Measurements from ENCODE around the gene ADAM33.

The ADAM33 gene

GRCh38 chr20:3659492-3660261 lies 22.1 kb downstream of the ADAM33 start:
- TF ChIP-seq, protein P1, sequence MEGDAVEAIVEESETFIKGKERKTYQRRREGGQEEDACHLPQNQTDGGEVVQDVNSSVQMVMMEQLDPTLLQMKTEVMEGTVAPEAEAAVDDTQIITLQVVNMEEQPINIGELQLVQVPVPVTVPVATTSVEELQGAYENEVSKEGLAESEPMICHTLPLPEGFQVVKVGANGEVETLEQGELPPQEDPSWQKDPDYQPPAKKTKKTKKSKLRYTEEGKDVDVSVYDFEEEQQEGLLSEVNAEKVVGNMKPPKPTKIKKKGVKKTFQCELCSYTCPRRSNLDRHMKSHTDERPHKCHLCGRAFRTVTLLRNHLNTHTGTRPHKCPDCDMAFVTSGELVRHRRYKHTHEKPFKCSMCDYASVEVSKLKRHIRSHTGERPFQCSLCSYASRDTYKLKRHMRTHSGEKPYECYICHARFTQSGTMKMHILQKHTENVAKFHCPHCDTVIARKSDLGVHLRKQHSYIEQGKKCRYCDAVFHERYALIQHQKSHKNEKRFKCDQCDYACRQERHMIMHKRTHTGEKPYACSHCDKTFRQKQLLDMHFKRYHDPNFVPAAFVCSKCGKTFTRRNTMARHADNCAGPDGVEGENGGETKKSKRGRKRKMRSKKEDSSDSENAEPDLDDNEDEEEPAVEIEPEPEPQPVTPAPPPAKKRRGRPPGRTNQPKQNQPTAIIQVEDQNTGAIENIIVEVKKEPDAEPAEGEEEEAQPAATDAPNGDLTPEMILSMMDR (IDR thresholded peaks at IDR 0.05; ENCODE audit: insufficient read depth, low read length, poor library complexity, severe bottlenecking), result no peak
- TF ChIP-seq EZH2phosphoT487 (conservative IDR thresholded peaks at IDR 0.05; ENCODE audit: low read length), result no peak
- H3K9me2 ChIP-seq (replicated peaks; ENCODE audit: insufficient read depth, low read length), result no peaks in the 10 kb centered on the region
- no peaks in the 10 kb centered on the region for H4K20me1 ChIP-seq (ENCODE audit: low read depth, low read length)
- H2AFZ ChIP-seq (ENCODE audit: low read depth, low read length, severe bottlenecking), result no peak overlapping the region
- H3K4me2 ChIP-seq (ENCODE audit: low read depth, low read length, poor library complexity, severe bottlenecking), result no peak overlapping the region
- H3K36me3 ChIP-seq (ENCODE audit: low read length), result no peaks in the 10 kb centered on the region
- no peaks in the 10 kb centered on the region for H3K27me3 ChIP-seq (ENCODE audit: low read length)
- H3K4me3 ChIP-seq (ENCODE audit: insufficient read depth, low read length, poor library complexity, severe bottlenecking), result no peak overlapping the region
- no peak overlapping the region for H3K9ac ChIP-seq (ENCODE audit: low read length)
- H3F3A ChIP-seq (ENCODE audit: insufficient read depth), result no peaks in the 10 kb centered on the region
- no peak overlapping the region for H3K27ac ChIP-seq (ENCODE audit: low read depth, low read length)
- no peaks in the 10 kb centered on the region for H3K79me2 ChIP-seq (ENCODE audit: insufficient read depth, low read length)
- H3K9me3 ChIP-seq (ENCODE audit: insufficient read depth, low read length), result no peaks in the 10 kb centered on the region

DNA sequence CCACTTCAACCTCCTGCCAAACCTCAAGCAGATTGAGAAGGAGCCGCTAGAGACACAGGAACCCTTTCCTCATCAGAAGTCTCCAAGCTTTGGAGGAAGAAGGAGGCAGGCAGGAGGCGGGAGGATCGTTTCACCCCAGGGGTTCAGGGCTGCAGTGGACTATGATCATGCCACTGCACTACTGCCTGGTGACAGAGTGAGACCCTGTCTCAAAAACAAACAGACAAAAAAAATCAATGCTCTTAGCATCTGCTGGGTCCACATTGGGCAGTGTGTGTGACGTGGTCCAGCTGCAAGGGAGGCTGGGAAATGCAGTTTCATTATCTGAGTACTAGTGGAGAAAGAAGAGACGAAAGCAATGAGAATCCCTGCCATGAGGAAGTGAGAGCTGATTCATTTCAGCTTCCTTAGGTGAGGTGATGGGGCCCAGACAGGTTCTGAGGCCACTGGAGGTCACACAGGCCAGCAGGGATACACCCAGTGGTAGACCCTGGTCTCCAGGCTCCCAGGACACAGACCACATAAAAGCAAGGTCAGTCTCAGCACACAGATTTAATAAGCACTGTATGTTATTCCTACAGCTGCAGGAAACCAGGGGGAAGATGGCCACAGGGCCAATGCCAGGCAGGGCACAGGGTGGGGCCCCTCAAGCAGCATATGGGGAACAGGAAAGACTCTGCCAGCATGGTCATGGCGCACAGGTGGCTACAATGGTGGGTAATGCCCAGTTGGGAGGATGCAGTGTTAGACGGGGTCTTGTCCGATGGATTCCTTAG lies 22.9 kb downstream of the ADAM33 start:
- Histone ChIP-seq H3K27ac (ENCODE audit: low read depth, low read length) (no peak overlapping the region), H3F3A (ENCODE audit: insufficient read depth) (no peaks in the 10 kb centered on the region), H3K4me2 (ENCODE audit: low read depth, low read length, poor library complexity, severe bottlenecking) (no peak overlapping the region), H3K36me3 (ENCODE audit: low read length) (no peaks in the 10 kb centered on the region), H3K27me3 (ENCODE audit: low read length) (no peaks in the 10 kb centered on the region), H3K9ac (ENCODE audit: low read length) (no peak overlapping the region), H3K9me3 (ENCODE audit: insufficient read depth, low read length) (no peaks in the 10 kb centered on the region), H3K9me2 (replicated peaks; ENCODE audit: insufficient read depth, low read length) (no peaks in the 10 kb centered on the region), H4K20me1 (ENCODE audit: low read depth, low read length) (no peaks in the 10 kb centered on the region), H3K79me2 (ENCODE audit: insufficient read depth, low read length) (no peaks in the 10 kb centered on the region), H3K4me3 (ENCODE audit: insufficient read depth, low read length, poor library complexity, severe bottlenecking) (no peak overlapping the region), H2AFZ (ENCODE audit: low read depth, low read length, severe bottlenecking) (no peak overlapping the region)
- TF ChIP-seq EZH2phosphoT487 (conservative IDR thresholded peaks at IDR 0.05; ENCODE audit: low read length), result no peak
- TF ChIP-seq, protein P1 (IDR thresholded peaks at IDR 0.05; ENCODE audit: insufficient read depth, low read length, poor library complexity, severe bottlenecking), result no peak

DNA sequence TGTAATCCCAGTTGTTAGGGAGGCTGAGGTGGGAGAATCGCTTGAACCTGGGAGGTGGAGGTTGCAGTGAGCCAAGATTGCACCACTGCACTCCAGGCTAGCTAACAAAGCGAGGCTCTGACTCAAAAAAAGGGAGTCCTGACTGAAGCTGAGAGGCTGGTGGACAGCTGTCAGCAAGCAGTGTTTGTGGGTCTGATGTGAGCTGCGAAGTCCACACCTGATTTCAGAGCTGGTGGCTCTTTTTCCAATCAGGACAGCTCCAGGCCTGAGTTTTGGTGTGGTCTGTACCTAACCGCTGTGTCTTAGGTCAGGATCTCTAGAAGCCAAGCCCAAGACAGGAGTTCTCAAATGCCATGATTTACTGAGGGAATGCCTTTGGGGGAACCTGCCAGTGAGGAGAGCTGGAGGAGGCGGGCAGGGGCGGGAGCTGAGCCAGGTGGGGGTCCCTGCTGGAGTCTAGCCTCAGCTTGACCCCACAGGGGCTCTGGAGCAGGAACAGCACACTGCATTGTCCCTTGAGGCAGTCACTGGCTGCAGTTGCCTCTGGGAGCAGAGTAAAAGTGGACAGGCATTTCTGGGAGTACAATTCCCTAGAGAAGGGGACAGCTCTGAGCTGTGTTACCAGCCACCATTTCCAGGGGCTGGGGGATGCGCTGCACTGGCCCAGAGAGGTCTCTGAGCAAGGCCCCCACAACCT lies 23.6 kb downstream of the ADAM33 start:
- no peak for TF ChIP-seq EZH2phosphoT487 (conservative IDR thresholded peaks at IDR 0.05; ENCODE audit: low read length)
- TF ChIP-seq, protein P1 (IDR thresholded peaks at IDR 0.05; ENCODE audit: insufficient read depth, low read length, poor library complexity, severe bottlenecking), result no peak
- H3K27ac ChIP-seq (ENCODE audit: low read depth, low read length), result no peak overlapping the region
- no peaks in the 10 kb centered on the region for H4K20me1 ChIP-seq (ENCODE audit: low read depth, low read length)
- no peak overlapping the region for H3K4me2 ChIP-seq (ENCODE audit: low read depth, low read length, poor library complexity, severe bottlenecking)
- no peaks in the 10 kb centered on the region for H3F3A ChIP-seq (ENCODE audit: insufficient read depth)
- H3K9me3 ChIP-seq (ENCODE audit: insufficient read depth, low read length), result no peaks in the 10 kb centered on the region
- H3K9me2 ChIP-seq (replicated peaks; ENCODE audit: insufficient read depth, low read length), result no peaks in the 10 kb centered on the region
- H3K27me3 ChIP-seq (ENCODE audit: low read length), result no peaks in the 10 kb centered on the region
- no peaks in the 10 kb centered on the region for H3K79me2 ChIP-seq (ENCODE audit: insufficient read depth, low read length)
- no peak overlapping the region for H3K4me3 ChIP-seq (ENCODE audit: insufficient read depth, low read length, poor library complexity, severe bottlenecking)
- H2AFZ ChIP-seq (ENCODE audit: low read depth, low read length, severe bottlenecking), result no peak overlapping the region
- no peak overlapping the region for H3K9ac ChIP-seq (ENCODE audit: low read length)
- H3K36me3 ChIP-seq (ENCODE audit: low read length), result no peaks in the 10 kb centered on the region
